Astrocyte of the cerebellum (primary cell): Measurements from ENCODE around the gene TXNDC2.
A peak's percentile ranks its signal among the peaks of the same experiment; 100 is the strongest.

Experiments used
- DNase-seq: peaks from one replicate; pipeline ENCODE4 v3.0.0-alpha.2; 2011; ENCODE audit warnings: low read depth
- H3K4me3 ChIP-seq: 2 replicates; pipeline ENCODE4 v1.5.1; 2011; ENCODE audit warnings: mild to moderate bottlenecking, low read depth, low read length, moderate library complexity
- CTCF ChIP-seq: IDR thresholded peaks from 2 replicates; pipeline ENCODE4 v1.5.1; 2012; ENCODE audit warnings: low read length, low read depth, moderate library complexity, mild to moderate bottlenecking; ENCODE audit errors: missing control alignments
- in situ Hi-C: cut with HindIII; loops from 2 replicates; pipeline ENCODE4 v1.10.0; 2017; ENCODE audit warnings: low sequenced_read_pairs

Gene TXNDC2

GRCh38 chr18:9914584-9915290, 29.0 kb downstream of the TXNDC2 start:
- in situ Hi-C loops: no loop called here
- peak; percentile 31 for DNase-seq
- peak overlapping the region; percentile 72 for H3K4me3 ChIP-seq
- TF ChIP-seq CTCF: no peak

GRCh38 chr18:9915291-9916076, 29.7 kb downstream of the TXNDC2 start:
- in situ Hi-C loops: no loop called here
- H3K4me3 ChIP-seq: peak overlapping the region; percentile 72
- no peak for DNase-seq
- TF ChIP-seq CTCF: no peak

GRCh38 chr18:9916077-9916639, 30.4 kb downstream of the TXNDC2 start:
- in situ Hi-C loops: no loop called here
- peak overlapping the region; percentile 72 for H3K4me3 ChIP-seq
- TF ChIP-seq CTCF: no peak
- no peak for DNase-seq

GRCh38 chr18:9916808-9917207, 31.0 kb downstream of the TXNDC2 start:
- H3K4me3 ChIP-seq: no peak overlapping the region
- in situ Hi-C loops: no loop called here
- TF ChIP-seq CTCF: no peak
- DNase-seq: no peak

GRCh38 chr18:9918016-9918680, 32.4 kb downstream of the TXNDC2 start:
- in situ Hi-C loops: no loop called here
- no peak overlapping the region for H3K4me3 ChIP-seq
- peak; percentile 33 for DNase-seq
- TF ChIP-seq CTCF: no peak

- in situ Hi-C loops: loop anchor here (5.0 kb wide), 1 partner anchor 52 kb away; no protein-coding TSS in a partner anchor
- no peak overlapping the region for H3K4me3 ChIP-seq
- TF ChIP-seq CTCF: no peak
- no peak for DNase-seq
Observed at GRCh38 chr18:9919564-9920232, 33.9 kb downstream of the TXNDC2 start.
